ENCODE data around the gene OR1Q1.
"Not testable (repeated sequence)": the region's sequence is repeated elsewhere in the genome, so short reads cannot be mapped to it uniquely, and the experiment has no call there.

Gene OR1Q1

GRCh38 chr9:122614362-122614761, at the start of gene OR1Q1:
Gene OR1Q1, plus strand, starts transcription at chr9:122614738. Its CDS starts 0 bp downstream, at chr9:122614738.
- DNase-seq, result no peak

GRCh38 chr9:122567901-122568300, 46.6 kb upstream of the OR1Q1 start:
- no peak for DNase-seq

- DNase-seq, result no peak
Observed at GRCh38 chr9:122572456-122572855, 42.1 kb upstream of the OR1Q1 start.

GRCh38 chr9:122579874-122580273, 34.7 kb upstream of the OR1Q1 start:
- DNase-seq, result no peak

GRCh38 chr9:122580360-122580759, 34.2 kb upstream of the OR1Q1 start:
- DNase-seq, result no peak

GRCh38 chr9:122583284-122583683, 31.3 kb upstream of the OR1Q1 start, which contains the start of gene OR1L8:
Gene OR1L8, minus strand, starts transcription at chr9:122583384. Its CDS starts 14,907 bp downstream, at chr9:122568477.
- DNase-seq, result not testable (repeated sequence)

- no peak for DNase-seq
Observed at GRCh38 chr9:122605691-122606090, 8.8 kb upstream of the OR1Q1 start.

GRCh38 chr9:122606587-122606986, 8.0 kb upstream of the OR1Q1 start:
- no peak for DNase-seq

- no peak for DNase-seq
Observed at GRCh38 chr9:122609804-122610203, 4.7 kb upstream of the OR1Q1 start.

GRCh38 chr9:122619996-122620395, 5.5 kb downstream of the OR1Q1 start:
- no peak for DNase-seq

- DNase-seq, result no peak
Observed at GRCh38 chr9:122642226-122642625, 27.7 kb downstream of the OR1Q1 start.

- no peak for DNase-seq
Observed at GRCh38 chr9:122656378-122656777, 41.8 kb downstream of the OR1Q1 start.

- DNase-seq, result no peak
Observed at GRCh38 chr9:122657527-122657926, 43.0 kb downstream of the OR1Q1 start, which contains the start of gene OR1B1. Gene OR1B1, minus strand, starts transcription at chr9:122657627.

GRCh38 chr9:122661416-122661815, 46.9 kb downstream of the OR1Q1 start, which contains the start of gene OR1L1:
Gene OR1L1, plus strand, starts transcription at chr9:122661716. Its CDS starts 0 bp downstream, at chr9:122661716.
- DNase-seq, result no peak
